GM10248 (cell line): ENCODE data around the gene MCOLN3.

ENCODE experiments used
- CTCF ChIA-PET: fragments of 300-600 bp; sonication (Branson Sonifier 250); formaldehyde crosslinking; extraction: SDS; loops from one replicate; lab custom pipeline; 2021; ENCODE audit warnings: antibody characterized with exemption; lab: Yijun Ruan, JAX
- POLR2A ChIA-PET: fragments of 350-650 bp; sonication (Branson Sonifier 250); formaldehyde crosslinking; extraction: SDS; loops from one replicate; lab custom pipeline; 2020; ENCODE audit warnings: antibody characterized with exemption; lab: Yijun Ruan, JAX
- DNase-seq: peaks from one replicate; pipeline ENCODE4 v3.0.0; 2012; ENCODE audit errors: extremely low spot score
- CTCF ChIP-seq: IDR thresholded peaks from 2 replicates; pipeline ENCODE4 v1.5.1; 2012; ENCODE audit warnings: mild to moderate bottlenecking, low read depth; ENCODE audit errors: extremely low read depth, missing control alignments, control extremely low read depth

The MCOLN3 gene

GRCh38 chr1:84972377-84972987, 75.8 kb downstream of the MCOLN3 start:
- TF ChIP-seq CTCF: no peak
- DNase-seq: no peak
- ChIA-PET POLR2A (interaction anchor here (1.0 to 1.6 kb wide), 3 partner anchors 11 to 22 kb away, joined by 4 to 5 read pairs (median 4); no protein-coding TSS in a partner anchor), CTCF (interaction anchor here (0.8 to 5.8 kb wide), 13 partner anchors 10 to 290 kb away, joined by 3 to 33 read pairs (median 5); partner anchors contain the start of genes C1orf52 and MCOLN2)

- ChIA-PET POLR2A (interaction anchor here (1.0 to 1.6 kb wide), 2 partner anchors 17 to 22 kb away, joined by 4 to 5 read pairs; no protein-coding TSS in a partner anchor), CTCF (interaction anchor here (0.8 to 5.8 kb wide), 13 partner anchors 10 to 290 kb away, joined by 3 to 33 read pairs (median 5); partner anchors contain the start of genes C1orf52 and MCOLN2)
- DNase-seq: no peak
- no peak for TF ChIP-seq CTCF
Measured at GRCh38 chr1:84971957-84972356, 76.3 kb downstream of the MCOLN3 start.

GRCh38 chr1:84969489-84970250, 78.6 kb downstream of the MCOLN3 start:
- ChIA-PET POLR2A (interaction anchor here (0.7 to 1.4 kb wide), 2 partner anchors 10 to 26 kb away, joined by 5 to 10 read pairs; no protein-coding TSS in a partner anchor), CTCF (interaction anchor here (0.6 to 5.8 kb wide), 5 partner anchors 10 to 270 kb away, joined by 3 to 33 read pairs (median 3); no protein-coding TSS in a partner anchor)
- DNase-seq: no peak
- TF ChIP-seq CTCF: no peak

GRCh38 chr1:84968865-84969264, 79.4 kb downstream of the MCOLN3 start:
- TF ChIP-seq CTCF: no peak
- CTCF ChIA-PET: interaction anchor here (1.0 to 5.8 kb wide), 4 partner anchors 10 to 271 kb away, joined by 3 to 33 read pairs (median 12); no protein-coding TSS in a partner anchor
- POLR2A ChIA-PET: interaction anchor here (0.7 to 1.4 kb wide), 2 partner anchors 9 to 25 kb away, joined by 5 to 10 read pairs; no protein-coding TSS in a partner anchor
- DNase-seq: no peak

- TF ChIP-seq CTCF: no peak
- POLR2A ChIA-PET: no interaction called here
- CTCF ChIA-PET: interaction anchor here (1.0 to 5.8 kb wide), 3 partner anchors 9 to 24 kb away, joined by 4 to 33 read pairs (median 21); no protein-coding TSS in a partner anchor
- DNase-seq: no peak
Measured at GRCh38 chr1:84968101-84968500, 80.2 kb downstream of the MCOLN3 start.
